Uterus (tissue), 2 donors: Measurements from ENCODE around the gene PCNX4.

Experiments used
- POLR2A ChIP-seq, 2 donors: fragments of 450-650 bp; IDR thresholded peaks; one replicate each; pipeline ENCODE4 v1.6.1; 2016; ENCODE audit warnings: antibody characterized with exemption in 2 of 2, mild to moderate bottlenecking in 1 of 2, moderate library complexity in 1 of 2
- TF ChIP-seq, protein P1 (sequence below), 4 experiments: fragments of 200-600 bp in 2 of 4; fragments of 450-650 bp in 2 of 4; sonication (generic) in 2 of 4; IDR thresholded peaks; one replicate each; pipeline ENCODE4 v1.5.1; 2016 to 2019; ENCODE audit warnings: antibody characterized with exemption in 4 of 4, mild to moderate bottlenecking in 2 of 4, moderate library complexity in 1 of 4

GRCh38 chr14:60097974-60098373 is 6.3 kb downstream of the PCNX4 start:
- TF ChIP-seq, protein P1, sequence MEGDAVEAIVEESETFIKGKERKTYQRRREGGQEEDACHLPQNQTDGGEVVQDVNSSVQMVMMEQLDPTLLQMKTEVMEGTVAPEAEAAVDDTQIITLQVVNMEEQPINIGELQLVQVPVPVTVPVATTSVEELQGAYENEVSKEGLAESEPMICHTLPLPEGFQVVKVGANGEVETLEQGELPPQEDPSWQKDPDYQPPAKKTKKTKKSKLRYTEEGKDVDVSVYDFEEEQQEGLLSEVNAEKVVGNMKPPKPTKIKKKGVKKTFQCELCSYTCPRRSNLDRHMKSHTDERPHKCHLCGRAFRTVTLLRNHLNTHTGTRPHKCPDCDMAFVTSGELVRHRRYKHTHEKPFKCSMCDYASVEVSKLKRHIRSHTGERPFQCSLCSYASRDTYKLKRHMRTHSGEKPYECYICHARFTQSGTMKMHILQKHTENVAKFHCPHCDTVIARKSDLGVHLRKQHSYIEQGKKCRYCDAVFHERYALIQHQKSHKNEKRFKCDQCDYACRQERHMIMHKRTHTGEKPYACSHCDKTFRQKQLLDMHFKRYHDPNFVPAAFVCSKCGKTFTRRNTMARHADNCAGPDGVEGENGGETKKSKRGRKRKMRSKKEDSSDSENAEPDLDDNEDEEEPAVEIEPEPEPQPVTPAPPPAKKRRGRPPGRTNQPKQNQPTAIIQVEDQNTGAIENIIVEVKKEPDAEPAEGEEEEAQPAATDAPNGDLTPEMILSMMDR (IDR thresholded peaks at IDR 0.05) = no peak
- TF ChIP-seq POLR2A (IDR thresholded peaks at IDR 0.05) = no peak
